ENCODE measurements around the gene MRO.
A peak's percentile ranks its signal among the peaks of the same experiment; 100 is the strongest.
"Not testable (repeated sequence)": the region's sequence is repeated elsewhere in the genome, so short reads cannot be mapped to it uniquely, and the experiment has no call there.

MRO gene

GRCh38 chr18:50819728-50820378 is at the start of gene MRO:
Gene MRO, minus strand, starts transcription at chr18:50820016. Its CDS starts 10,616 bp downstream, at chr18:50809400.
- peak; percentile 49 for DNase-seq (ENCODE audit: low spot score)

GRCh38 chr18:50869150-50869549 is 49.3 kb upstream of the MRO start:
- no peak for DNase-seq (ENCODE audit: low spot score)

- DNase-seq (ENCODE audit: low spot score): no peak
Measured at GRCh38 chr18:50866765-50867164, 46.9 kb upstream of the MRO start.

GRCh38 chr18:50863840-50864375 is 44.1 kb upstream of the MRO start:
- no peak for DNase-seq (ENCODE audit: low spot score)

- DNase-seq (ENCODE audit: low spot score): no peak
Measured at GRCh38 chr18:50862401-50862800, 42.6 kb upstream of the MRO start.

GRCh38 chr18:50861617-50862016 is 41.8 kb upstream of the MRO start:
- DNase-seq (ENCODE audit: low spot score): no peak

- no peak for DNase-seq (ENCODE audit: low spot score)
Measured at GRCh38 chr18:50859793-50860555, 40.2 kb upstream of the MRO start.

GRCh38 chr18:50857694-50858093 is 37.9 kb upstream of the MRO start:
- no peak for DNase-seq (ENCODE audit: low spot score)

- not testable (repeated sequence) for DNase-seq (ENCODE audit: low spot score)
Measured at GRCh38 chr18:50857166-50857565, 37.4 kb upstream of the MRO start.

GRCh38 chr18:50855976-50856757 is 36.4 kb upstream of the MRO start:
- DNase-seq (ENCODE audit: low spot score): no peak

GRCh38 chr18:50853863-50854271 is 34.1 kb upstream of the MRO start:
- no peak for DNase-seq (ENCODE audit: low spot score)

GRCh38 chr18:50850307-50851065 is 30.7 kb upstream of the MRO start:
- no peak for DNase-seq (ENCODE audit: low spot score)

GRCh38 chr18:50849419-50849821 is 29.6 kb upstream of the MRO start:
- DNase-seq (ENCODE audit: low spot score): no peak

GRCh38 chr18:50848991-50849390 is 29.2 kb upstream of the MRO start:
- DNase-seq (ENCODE audit: low spot score): no peak

GRCh38 chr18:50848061-50848551 is 28.3 kb upstream of the MRO start:
- DNase-seq (ENCODE audit: low spot score): no peak

GRCh38 chr18:50847192-50847591 is 27.4 kb upstream of the MRO start:
- no peak for DNase-seq (ENCODE audit: low spot score)

- DNase-seq (ENCODE audit: low spot score): peak; percentile 41
Measured at GRCh38 chr18:50844960-50845359, 25.1 kb upstream of the MRO start.

- DNase-seq (ENCODE audit: low spot score): no peak
Measured at GRCh38 chr18:50844554-50844953, 24.7 kb upstream of the MRO start.

GRCh38 chr18:50842846-50843245 is 23.0 kb upstream of the MRO start:
- DNase-seq (ENCODE audit: low spot score): no peak

- DNase-seq (ENCODE audit: low spot score): no peak
Measured at GRCh38 chr18:50839996-50840395, 20.2 kb upstream of the MRO start.

- DNase-seq (ENCODE audit: low spot score): no peak
Measured at GRCh38 chr18:50839341-50839740, 19.5 kb upstream of the MRO start.

GRCh38 chr18:50836521-50836957 is 16.7 kb upstream of the MRO start:
- DNase-seq (ENCODE audit: low spot score): peak; percentile 34
